Aorta (tissue), 5 donors: Measurements from ENCODE around the gene ABHD17A. TPM values are rescaled to one million over a fixed set of nuclear protein-coding genes. Genes with fewer than 3 reads are reported as not detected.

Source experiments
- ATAC-seq: fragments of 200-7000 bp; cut with Tn5 transposase; one replicate; pipeline ENCODE4 v1.9.1; 2022; ENCODE audit warnings: moderate library complexity; ENCODE audit not compliant: low FRiP score
- DNase-seq, 2 donors: peaks; one replicate each; pipeline ENCODE4 v3.0.0-alpha.2; 2020
- H3K27ac ChIP-seq, 2 donors: one replicate each; pipeline ENCODE4 v1.5.1; 2013; ENCODE audit warnings: low read length in 2 of 2, mild to moderate bottlenecking in 2 of 2, moderate library complexity in 2 of 2, control low read depth in 1 of 2, inconsistent platforms in 1 of 2, low read depth in 1 of 2
- H3K27me3 ChIP-seq, 2 donors: one replicate each; pipeline ENCODE4 v1.6.1; 2013; ENCODE audit warnings: control low read depth in 1 of 2, low read length in 1 of 2, mild to moderate bottlenecking in 1 of 2, moderate library complexity in 1 of 2; ENCODE audit not compliant: insufficient read depth in 2 of 2, control insufficient read depth in 1 of 2
- H3K36me3 ChIP-seq, 2 donors: one replicate each; pipeline ENCODE4 v1.6.1; 2013; ENCODE audit warnings: control low read depth in 1 of 2, low read length in 1 of 2, mild to moderate bottlenecking in 1 of 2; ENCODE audit not compliant: insufficient read depth in 2 of 2, control insufficient read depth in 1 of 2
- H3K4me1 ChIP-seq, 2 donors: one replicate each; pipeline ENCODE4 v1.6.1; 2013; ENCODE audit warnings: low read length in 2 of 2, control low read depth in 1 of 2, mild to moderate bottlenecking in 1 of 2, moderate library complexity in 1 of 2; ENCODE audit not compliant: insufficient read depth in 2 of 2, control insufficient read depth in 1 of 2
- H3K4me3 ChIP-seq, 2 donors: one replicate each; pipeline ENCODE4 v1.5.1; 2013; ENCODE audit warnings: low read length in 2 of 2, control low read depth in 1 of 2, mild to moderate bottlenecking in 1 of 2
- H3K9me3 ChIP-seq: one replicate; pipeline ENCODE4 v1.6.1; 2013; ENCODE audit warnings: mild to moderate bottlenecking, low read length; ENCODE audit not compliant: control insufficient read depth
- WGBS, 2 donors: extraction: QIAGEN DNeasy Blood & Tissue Kit; methylation state at CpG; one replicate each; pipeline ENCODE4 v1.1.7; 2013; 5-methylcytosine and 5-hydroxymethylcytosine counted together
- intact Hi-C, 2 donors: fragments of 100-400 bp; cut with DNase I; formaldehyde crosslinking; loops; one replicate each; pipeline versions ENCODE4 v1.14.2 to v1.15.0; 2022
- polyA plus RNA-seq, 2 donors: library from polyadenylated mRNA; stranded (reverse); fragments of 200-250 nt; gene quantifications; one replicate each; pipeline ENCODE4 v1.2.3, GENCODE V29; 2013
- total RNA-seq, 2 donors: library from RNA; stranded (reverse); fragmentation: NEBNext Ultra II Directional; extraction: Animal tissue kit (Norgen Biotek cat#: 25700); gene quantifications; one replicate each; pipeline ENCODE4 v1.2.1, GENCODE V29; 2021
- donor health status: healthy with polysubstance abuse.
- donor health status: Bipolar disorder and iron deficiency.
- donor health status: DM: no; HTN: no; CAD: no.
- donor health status: DM: no; HTN: no; CAD: no.
- donor health status: DM: yes; HTN: yes; CAD: no.

Gene ABHD17A
- total and polyA plus RNA-seq, 4 donors, result 48.8 to 116 (median 59.7) TPM

GRCh38 chr19:1860042-1860775 is 25.1 kb downstream of the ABHD17A start:
- no peak overlapping the region for H3K27ac ChIP-seq
- H3K9me3 ChIP-seq, result no peaks in the 10 kb centered on the region
- no peaks in the 10 kb centered on the region for H3K4me1 ChIP-seq
- no peaks in the 10 kb centered on the region for H3K27me3 ChIP-seq
- no peak overlapping the region for H3K4me3 ChIP-seq
- no peaks in the 10 kb centered on the region for H3K36me3 ChIP-seq
- DNase-seq (peak; percentile 75 to 86), ATAC-seq (no peak)
- WGBS, 2 donors, result 12 to 13% methylated on average over 30 to 32 of the region's 32 CpGs
- intact Hi-C loops, result no loop called here

DNA sequence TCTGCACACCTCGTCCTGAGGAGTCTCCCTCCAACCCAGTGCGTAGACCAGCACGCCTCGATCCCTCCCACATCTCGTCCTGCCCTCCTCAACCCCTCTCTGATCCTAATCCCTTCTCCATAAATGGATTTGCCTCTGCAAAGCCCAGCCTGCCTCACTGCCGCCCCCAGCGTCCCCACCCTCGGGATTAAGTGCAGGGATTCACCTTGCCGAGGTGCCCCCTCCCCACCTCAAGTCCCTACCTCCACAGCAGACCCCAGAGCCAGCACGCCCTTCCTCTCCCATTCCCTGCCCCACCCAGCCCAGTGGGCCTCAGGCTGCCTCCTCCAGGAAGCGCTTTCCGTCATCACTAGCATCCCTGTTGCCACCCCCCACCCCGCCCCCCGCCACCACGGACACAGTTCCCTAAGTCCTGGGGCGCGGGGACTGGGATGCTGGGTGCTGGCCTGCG is 25.9 kb downstream of the ABHD17A start:
- H3K27ac ChIP-seq, result no peak overlapping the region
- ATAC-seq, result no peak
- DNase-seq, result no peak
- H3K9me3 ChIP-seq, result no peaks in the 10 kb centered on the region
- no peak overlapping the region for H3K4me3 ChIP-seq
- H3K36me3 ChIP-seq, result no peaks in the 10 kb centered on the region
- intact Hi-C loops, result no loop called here
- H3K27me3 ChIP-seq, result no peaks in the 10 kb centered on the region
- 64 to 66% methylated on average over 18 of the region's 18 CpGs for WGBS, 2 donors
- H3K4me1 ChIP-seq, result no peaks in the 10 kb centered on the region

DNA sequence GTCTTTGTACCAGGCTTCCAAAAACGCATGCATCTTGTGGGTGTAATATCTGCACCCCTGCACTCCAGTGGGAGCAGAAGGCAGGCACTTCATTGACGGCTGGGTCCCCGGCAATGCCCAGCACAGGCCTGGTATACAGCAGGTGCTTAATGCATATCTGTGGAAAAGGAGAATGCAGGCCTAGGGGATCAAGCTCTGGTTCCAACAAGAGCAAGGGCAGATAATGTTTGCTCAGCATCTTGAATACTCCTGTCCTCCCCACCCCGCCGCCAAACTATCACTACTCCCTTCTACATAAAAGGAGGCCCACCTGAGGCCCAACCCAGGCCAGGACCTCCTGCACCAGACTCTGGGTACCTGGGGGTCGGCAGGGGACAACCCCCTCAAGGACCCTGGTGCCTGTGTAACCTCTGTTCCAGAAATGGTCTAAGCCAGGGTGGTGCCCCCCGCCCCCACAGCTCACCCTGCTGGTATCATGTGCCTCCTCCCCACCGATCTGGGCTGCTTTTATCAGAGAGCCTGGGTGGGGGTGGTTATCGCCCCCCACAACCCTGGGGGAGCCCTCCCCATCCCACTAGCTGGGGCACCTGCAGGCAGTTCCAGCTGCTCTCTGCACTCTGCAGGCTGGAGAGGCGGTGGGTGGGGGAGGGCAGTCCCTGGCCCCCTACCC is 26.7 kb downstream of the ABHD17A start:
- Histone ChIP-seq H3K36me3 (no peaks in the 10 kb centered on the region), H3K9me3 (no peaks in the 10 kb centered on the region), H3K27ac (no peak overlapping the region), H3K27me3 (no peaks in the 10 kb centered on the region), H3K4me3 (no peak overlapping the region), H3K4me1 (no peaks in the 10 kb centered on the region)
- DNase-seq (peak in 1 of 2 donors; percentile 49), ATAC-seq (no peak)
- intact Hi-C loops, result no loop called here
- WGBS, 2 donors, result 72 to 79% methylated on average over 9 to 10 of the region's 10 CpGs

DNA sequence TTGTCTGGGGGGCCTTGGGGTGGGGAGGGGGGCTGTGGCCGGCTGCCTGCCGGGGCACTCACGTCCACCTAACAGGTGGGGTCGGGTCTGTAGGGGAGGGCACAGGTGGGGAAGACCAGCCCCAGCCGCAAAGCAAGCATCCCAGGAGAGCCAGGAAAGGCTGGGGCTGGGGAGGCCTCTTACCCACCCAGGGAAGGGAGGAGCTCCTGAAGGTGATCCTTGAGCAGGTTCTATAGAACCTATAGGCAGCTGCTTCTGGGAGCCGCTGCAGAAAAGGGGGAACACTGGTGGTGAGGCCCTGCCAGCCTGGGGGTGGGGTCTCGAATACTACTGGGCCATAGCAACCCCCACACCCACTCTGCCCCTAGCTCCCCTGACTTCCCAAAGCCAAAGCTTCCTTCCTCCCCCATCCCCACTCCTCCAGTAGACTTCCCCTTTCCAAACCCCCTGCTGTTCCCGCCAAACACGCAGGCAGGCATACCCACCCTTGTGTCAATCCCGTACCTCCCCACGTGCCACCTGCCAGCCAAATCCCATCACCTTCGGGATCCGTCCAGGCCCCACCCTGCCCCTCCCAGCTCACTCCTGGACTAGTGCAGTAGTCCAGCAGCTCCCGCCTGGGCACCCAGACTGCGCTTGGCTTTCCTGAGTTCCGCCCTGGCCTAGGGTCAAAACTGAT is 27.5 kb downstream of the ABHD17A start:
- ATAC-seq (no peak), DNase-seq (peak in 1 of 2 donors; percentile 61)
- H3K36me3 ChIP-seq, result no peaks in the 10 kb centered on the region
- no peaks in the 10 kb centered on the region for H3K9me3 ChIP-seq
- WGBS, 2 donors, result 75% methylated on average over 16 of the region's 16 CpGs
- H3K4me3 ChIP-seq, result no peak overlapping the region
- intact Hi-C loops, result no loop called here
- no peak overlapping the region for H3K27ac ChIP-seq
- no peaks in the 10 kb centered on the region for H3K27me3 ChIP-seq
- H3K4me1 ChIP-seq, result no peaks in the 10 kb centered on the region

DNA sequence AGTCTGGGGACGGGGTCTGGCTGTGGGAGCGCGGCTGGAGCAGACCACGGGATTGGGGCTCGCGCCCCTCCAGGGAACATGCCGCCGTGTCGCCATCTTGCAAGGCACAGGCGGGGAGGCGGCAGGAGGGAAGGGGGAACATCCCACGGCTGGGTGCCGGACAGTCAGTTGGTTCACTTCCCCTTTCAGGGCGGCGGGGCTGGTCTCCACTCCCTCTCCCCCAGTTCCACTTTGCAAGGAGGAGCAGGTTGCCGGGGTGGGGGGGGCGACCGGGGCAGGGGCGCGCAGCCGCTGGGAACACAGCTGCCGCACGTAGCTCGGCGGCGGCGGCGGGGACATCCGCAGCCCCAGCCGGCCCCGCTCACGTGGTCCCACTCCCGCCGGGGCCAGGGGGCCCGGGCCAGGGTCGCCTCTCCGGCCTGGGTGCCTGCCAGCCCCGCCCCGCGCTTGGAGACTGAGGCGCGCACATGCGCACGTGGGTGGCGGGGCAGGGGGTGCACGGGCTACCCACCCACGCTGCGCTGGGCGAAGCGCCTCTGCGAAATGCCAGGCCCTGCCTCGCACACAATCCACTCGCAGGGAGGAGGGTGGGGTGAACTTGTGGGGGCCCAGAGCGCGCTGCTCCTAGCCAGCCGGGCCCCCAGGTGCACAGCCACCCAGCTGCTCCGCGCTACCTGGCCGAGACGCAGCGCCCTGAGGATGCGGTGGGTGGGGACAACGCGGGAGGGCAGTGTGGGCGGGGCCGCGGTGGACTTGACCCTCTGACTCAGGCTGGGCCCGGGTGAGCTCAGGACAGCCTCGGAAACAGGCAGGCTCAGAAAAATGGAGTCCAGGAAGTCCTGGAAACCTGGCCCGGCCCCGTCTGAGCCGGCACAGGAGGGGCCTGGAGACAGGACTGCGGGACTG is 28.3 kb downstream of the ABHD17A start:
- no peak overlapping the region for H3K4me3 ChIP-seq
- no peaks in the 10 kb centered on the region for H3K36me3 ChIP-seq
- H3K27me3 ChIP-seq, result no peaks in the 10 kb centered on the region
- no peaks in the 10 kb centered on the region for H3K9me3 ChIP-seq
- intact Hi-C loops, result no loop called here
- ATAC-seq (peak; percentile 49), DNase-seq (peak; percentile 91 to 92)
- 9 to 16% methylated on average over 54 to 70 of the region's 73 CpGs for WGBS, 2 donors
- H3K4me1 ChIP-seq, result no peaks in the 10 kb centered on the region
- H3K27ac ChIP-seq, result no peak overlapping the region

DNA sequence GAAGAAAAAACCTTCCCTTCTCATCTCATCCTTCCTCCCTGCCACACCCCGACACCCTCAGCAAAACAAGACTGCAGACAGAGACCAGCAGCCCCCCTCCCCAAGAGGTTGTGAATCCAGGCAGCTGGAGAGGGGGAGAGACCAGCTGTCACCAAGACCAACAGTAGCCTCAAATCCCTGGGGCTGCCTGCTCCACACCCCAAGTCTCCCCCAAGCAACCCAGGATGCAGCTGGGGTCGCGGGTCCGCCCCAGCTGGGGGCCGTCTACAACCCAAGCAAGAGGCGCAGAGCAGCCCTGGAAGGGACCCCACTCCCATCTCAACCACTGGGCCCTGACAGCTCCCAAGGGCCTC is 29.0 kb downstream of the ABHD17A start:
- 78 to 80% methylated on average over 6 of the region's 6 CpGs for WGBS, 2 donors
- DNase-seq (no peak), ATAC-seq (no peak)
- no peak overlapping the region for H3K27ac ChIP-seq
- no peaks in the 10 kb centered on the region for H3K36me3 ChIP-seq
- no peaks in the 10 kb centered on the region for H3K9me3 ChIP-seq
- intact Hi-C loops, result no loop called here
- H3K4me3 ChIP-seq, result no peak overlapping the region
- no peaks in the 10 kb centered on the region for H3K4me1 ChIP-seq
- H3K27me3 ChIP-seq, result no peaks in the 10 kb centered on the region

DNA sequence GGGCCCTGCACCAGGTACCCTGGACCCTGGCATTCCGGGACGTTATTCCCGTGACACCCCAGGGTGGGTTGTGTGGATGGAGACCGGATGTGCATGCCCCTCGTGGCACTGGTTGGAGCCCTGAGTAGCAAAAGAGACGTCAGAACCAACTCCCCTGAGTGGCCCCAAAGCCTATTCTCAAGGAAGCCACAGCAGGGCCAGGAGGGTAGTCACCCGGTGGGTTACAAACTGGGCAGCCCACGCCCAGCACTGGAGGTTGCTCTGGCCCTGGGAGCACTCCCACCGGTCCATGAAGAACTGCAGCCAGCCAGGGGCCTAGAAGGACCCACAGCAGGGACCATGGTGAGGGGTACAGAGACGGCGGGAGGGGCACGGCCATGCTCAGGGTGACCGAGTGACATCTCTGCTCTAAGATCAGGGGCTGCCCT is 29.5 kb downstream of the ABHD17A start:
- Histone ChIP-seq H3K4me1 (no peaks in the 10 kb centered on the region), H3K36me3 (no peaks in the 10 kb centered on the region), H3K27me3 (no peaks in the 10 kb centered on the region), H3K9me3 (no peaks in the 10 kb centered on the region), H3K27ac (no peak overlapping the region), H3K4me3 (no peak overlapping the region)
- 74% methylated on average over 13 of the region's 13 CpGs for WGBS, 2 donors
- DNase-seq, result no peak
- intact Hi-C loops, result no loop called here
- ATAC-seq, result no peak

- no peaks in the 10 kb centered on the region for H3K36me3 ChIP-seq
- peak; percentile 92 to 95 for DNase-seq
- no peaks in the 10 kb centered on the region for H3K4me1 ChIP-seq
- H3K27ac ChIP-seq, result no peak overlapping the region
- ATAC-seq, result peak; percentile 80
- no peak overlapping the region for H3K4me3 ChIP-seq
- no peaks in the 10 kb centered on the region for H3K27me3 ChIP-seq
- intact Hi-C loops, result no loop called here
- no peaks in the 10 kb centered on the region for H3K9me3 ChIP-seq
- WGBS, 2 donors, result 59 to 61% methylated on average over 32 to 33 of the region's 33 CpGs
These were observed 30.1 kb downstream of the ABHD17A start for GRCh38 chr19:1855040-1855827.
